ENCODE results near the gene NCOA3.

NCOA3 gene

DNA sequence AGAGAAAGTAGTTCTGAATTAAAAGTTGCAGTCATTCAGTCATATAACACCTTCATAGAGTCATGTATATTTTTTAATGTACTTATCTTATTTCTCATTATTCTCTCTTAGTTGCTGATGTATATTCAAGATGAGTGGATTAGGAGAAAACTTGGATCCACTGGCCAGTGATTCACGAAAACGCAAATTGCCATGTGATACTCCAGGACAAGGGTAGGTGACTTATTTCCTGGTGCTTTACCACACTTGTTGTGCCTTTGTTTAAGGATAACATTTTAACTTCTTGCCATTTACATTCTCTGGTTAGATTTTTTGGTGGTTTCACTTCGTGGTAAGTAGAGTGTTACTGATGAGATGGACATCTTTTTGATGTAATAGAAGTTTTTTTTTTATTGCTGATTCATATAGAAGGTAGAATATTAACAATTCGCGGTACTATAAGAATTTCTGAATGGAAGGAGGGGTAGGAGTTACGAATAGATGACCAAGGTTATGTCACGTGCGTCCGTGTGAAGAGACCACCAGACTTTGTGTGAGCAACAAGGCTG, 120.5 kb downstream of the NCOA3 start:
- H3K4me1 ChIP-seq (ENCODE audit: control insufficient read depth, insufficient read depth, low read length): no peaks in the 10 kb centered on the region
- H3K9me3 ChIP-seq (ENCODE audit: control insufficient read depth in 2 of 2, low read length in 2 of 2): no peaks in the 10 kb centered on the region
- H3K27ac ChIP-seq (ENCODE audit: low read length): no peak overlapping the region
- H3K4me3 ChIP-seq (ENCODE audit: low read length in 2 of 2): no peak overlapping the region
- no peak overlapping the region for H3K9ac ChIP-seq (ENCODE audit: low read length in 2 of 2)
- H3K36me3 ChIP-seq (ENCODE audit: control insufficient read depth in 2 of 2, insufficient read depth in 2 of 2, low read length in 2 of 2): peaks cover 3 to 9% of the 10 kb centered on the region in 2 donors
- H3K27me3 ChIP-seq (ENCODE audit: control insufficient read depth in 1 of 2, insufficient read depth in 2 of 2, low read length in 2 of 2): no peaks in the 10 kb centered on the region

DNA sequence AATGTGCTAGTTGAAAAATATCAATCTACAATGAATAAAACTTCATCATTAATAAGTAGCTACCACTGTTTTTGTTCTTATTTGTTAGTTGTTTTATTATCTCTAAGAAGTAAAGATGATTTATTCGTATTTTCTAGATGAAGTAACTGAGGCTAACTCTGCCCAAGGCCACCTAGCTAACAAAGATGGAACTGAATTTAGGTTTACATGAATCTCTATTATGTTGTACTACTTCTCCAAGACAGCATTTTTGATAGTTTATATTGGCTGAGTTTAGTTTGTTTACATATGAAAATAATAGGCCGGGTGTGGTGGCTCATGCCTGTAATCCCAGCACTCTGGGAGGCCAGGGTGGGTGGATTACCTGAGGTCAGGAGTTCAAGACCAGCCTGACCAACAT, 121.5 kb downstream of the NCOA3 start:
- H3K4me1 ChIP-seq (ENCODE audit: control insufficient read depth, insufficient read depth, low read length): no peaks in the 10 kb centered on the region
- no peak overlapping the region for H3K4me3 ChIP-seq (ENCODE audit: low read length in 2 of 2)
- peaks cover 6 to 9% of the 10 kb centered on the region in 2 donors for H3K36me3 ChIP-seq (ENCODE audit: control insufficient read depth in 2 of 2, insufficient read depth in 2 of 2, low read length in 2 of 2)
- no peaks in the 10 kb centered on the region for H3K27me3 ChIP-seq (ENCODE audit: control insufficient read depth in 1 of 2, insufficient read depth in 2 of 2, low read length in 2 of 2)
- H3K9me3 ChIP-seq (ENCODE audit: control insufficient read depth in 2 of 2, low read length in 2 of 2): no peaks in the 10 kb centered on the region
- H3K27ac ChIP-seq (ENCODE audit: low read length): no peak overlapping the region
- H3K9ac ChIP-seq (ENCODE audit: low read length in 2 of 2): no peak overlapping the region

DNA sequence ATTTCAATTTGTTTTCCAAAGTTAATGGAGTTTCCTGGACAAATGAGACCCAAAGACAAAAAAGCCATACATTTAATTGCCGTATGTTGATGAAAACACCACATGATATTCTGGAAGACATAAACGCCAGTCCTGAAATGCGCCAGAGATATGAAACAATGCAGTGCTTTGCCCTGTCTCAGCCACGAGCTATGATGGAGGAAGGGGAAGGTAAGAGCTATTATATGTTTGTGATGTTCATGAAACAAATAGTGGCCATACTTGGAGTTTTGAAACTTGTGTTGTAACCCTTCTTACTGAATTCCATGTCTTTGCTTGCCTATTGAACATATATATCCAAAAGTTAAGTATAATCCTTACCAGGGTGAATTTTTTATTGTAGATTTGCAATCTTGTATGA, 125.9 kb downstream of the NCOA3 start:
- no peak overlapping the region for H3K4me3 ChIP-seq (ENCODE audit: low read length in 2 of 2)
- H3K9ac ChIP-seq (ENCODE audit: low read length in 2 of 2): no peak overlapping the region
- H3K36me3 ChIP-seq (ENCODE audit: control insufficient read depth in 2 of 2, insufficient read depth in 2 of 2, low read length in 2 of 2): peaks cover 6 to 8% of the 10 kb centered on the region in 2 donors
- no peaks in the 10 kb centered on the region for H3K4me1 ChIP-seq (ENCODE audit: control insufficient read depth, insufficient read depth, low read length)
- H3K9me3 ChIP-seq (ENCODE audit: control insufficient read depth in 2 of 2, low read length in 2 of 2): no peaks in the 10 kb centered on the region
- no peak overlapping the region for H3K27ac ChIP-seq (ENCODE audit: low read length)
- no peaks in the 10 kb centered on the region for H3K27me3 ChIP-seq (ENCODE audit: control insufficient read depth in 1 of 2, insufficient read depth in 2 of 2, low read length in 2 of 2)

DNA sequence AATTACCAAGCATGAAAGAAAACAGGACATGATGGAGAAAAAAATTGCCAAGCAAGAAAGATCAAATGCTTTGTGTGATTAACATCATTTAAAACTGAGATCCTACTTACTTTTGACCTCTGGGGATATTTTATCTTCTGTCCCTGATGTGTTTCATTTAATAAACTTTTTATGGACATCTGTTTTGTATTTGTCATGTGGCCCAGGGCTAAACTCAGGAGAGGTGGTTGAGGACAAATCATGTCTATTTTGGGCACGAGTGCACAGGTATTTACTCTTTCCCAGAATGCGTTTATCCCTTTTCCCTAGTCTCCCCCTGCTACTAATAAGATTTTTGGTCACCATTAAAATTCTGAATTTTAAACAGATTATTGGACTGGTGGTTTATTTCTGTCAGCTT, 128.2 kb downstream of the NCOA3 start:
- Histone ChIP-seq H3K27ac (ENCODE audit: low read length) (no peak overlapping the region), H3K36me3 (ENCODE audit: control insufficient read depth in 2 of 2, insufficient read depth in 2 of 2, low read length in 2 of 2) (peaks cover 2 to 14% of the 10 kb centered on the region in 2 donors), H3K4me1 (ENCODE audit: control insufficient read depth, insufficient read depth, low read length) (no peaks in the 10 kb centered on the region), H3K9me3 (ENCODE audit: control insufficient read depth in 2 of 2, low read length in 2 of 2) (no peaks in the 10 kb centered on the region), H3K4me3 (ENCODE audit: low read length in 2 of 2) (no peak overlapping the region), H3K27me3 (ENCODE audit: control insufficient read depth in 1 of 2, insufficient read depth in 2 of 2, low read length in 2 of 2) (no peaks in the 10 kb centered on the region), H3K9ac (ENCODE audit: low read length in 2 of 2) (no peak overlapping the region)

DNA sequence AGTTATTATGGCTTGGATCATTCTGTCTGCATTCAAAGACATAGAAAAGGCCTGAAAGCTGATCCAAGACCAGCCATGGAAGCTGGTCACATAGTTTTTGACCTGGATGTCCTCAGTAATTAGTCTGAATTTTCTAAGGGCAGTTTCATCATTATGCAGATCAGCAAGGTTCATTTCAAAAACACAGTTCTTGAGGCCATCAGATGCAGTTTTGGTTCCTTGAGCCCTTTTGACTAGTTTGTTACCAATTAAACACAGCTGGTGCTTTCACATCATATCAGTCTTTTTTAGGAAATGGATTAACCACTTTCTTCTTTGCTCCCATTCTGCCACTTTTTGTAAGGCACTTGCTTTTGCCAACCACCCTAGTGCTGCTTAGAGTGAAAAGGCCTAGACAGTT, 129.4 kb downstream of the NCOA3 start:
- no peaks in the 10 kb centered on the region for H3K27me3 ChIP-seq (ENCODE audit: control insufficient read depth in 1 of 2, insufficient read depth in 2 of 2, low read length in 2 of 2)
- peaks cover 9 to 17% of the 10 kb centered on the region in 2 donors for H3K36me3 ChIP-seq (ENCODE audit: control insufficient read depth in 2 of 2, insufficient read depth in 2 of 2, low read length in 2 of 2)
- no peaks in the 10 kb centered on the region for H3K9me3 ChIP-seq (ENCODE audit: control insufficient read depth in 2 of 2, low read length in 2 of 2)

DNA sequence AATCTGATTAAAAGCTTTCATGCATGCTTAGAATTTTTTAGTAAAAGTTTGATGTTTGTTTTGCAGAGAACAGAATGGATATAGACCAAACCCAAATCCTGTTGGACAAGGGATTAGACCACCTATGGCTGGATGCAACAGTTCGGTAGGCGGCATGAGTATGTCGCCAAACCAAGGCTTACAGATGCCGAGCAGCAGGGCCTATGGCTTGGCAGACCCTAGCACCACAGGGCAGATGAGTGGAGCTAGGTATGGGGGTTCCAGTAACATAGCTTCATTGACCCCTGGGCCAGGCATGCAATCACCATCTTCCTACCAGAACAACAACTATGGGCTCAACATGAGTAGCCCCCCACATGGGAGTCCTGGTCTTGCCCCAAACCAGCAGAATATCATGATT, 133.6 kb downstream of the NCOA3 start:
- no peak overlapping the region for H3K4me3 ChIP-seq (ENCODE audit: low read length in 2 of 2)
- H3K27ac ChIP-seq (ENCODE audit: low read length): no peak overlapping the region
- H3K9ac ChIP-seq (ENCODE audit: low read length in 2 of 2): no peak overlapping the region
- H3K9me3 ChIP-seq (ENCODE audit: control insufficient read depth in 2 of 2, low read length in 2 of 2): no peaks in the 10 kb centered on the region
- no peaks in the 10 kb centered on the region for H3K4me1 ChIP-seq (ENCODE audit: control insufficient read depth, insufficient read depth, low read length)
- no peaks in the 10 kb centered on the region for H3K27me3 ChIP-seq (ENCODE audit: control insufficient read depth in 1 of 2, insufficient read depth in 2 of 2, low read length in 2 of 2)
- H3K36me3 ChIP-seq (ENCODE audit: control insufficient read depth in 2 of 2, insufficient read depth in 2 of 2, low read length in 2 of 2): peaks cover 21 to 36% of the 10 kb centered on the region in 2 donors

More for the DNA sequence above, 129.4 kb downstream of the NCOA3 start:
- H3K4me1 ChIP-seq (ENCODE audit: control insufficient read depth, insufficient read depth, low read length): no peaks in the 10 kb centered on the region
- no peak overlapping the region for H3K4me3 ChIP-seq (ENCODE audit: low read length in 2 of 2)
- no peak overlapping the region for H3K27ac ChIP-seq (ENCODE audit: low read length)
- no peak overlapping the region for H3K9ac ChIP-seq (ENCODE audit: low read length in 2 of 2)

DNA sequence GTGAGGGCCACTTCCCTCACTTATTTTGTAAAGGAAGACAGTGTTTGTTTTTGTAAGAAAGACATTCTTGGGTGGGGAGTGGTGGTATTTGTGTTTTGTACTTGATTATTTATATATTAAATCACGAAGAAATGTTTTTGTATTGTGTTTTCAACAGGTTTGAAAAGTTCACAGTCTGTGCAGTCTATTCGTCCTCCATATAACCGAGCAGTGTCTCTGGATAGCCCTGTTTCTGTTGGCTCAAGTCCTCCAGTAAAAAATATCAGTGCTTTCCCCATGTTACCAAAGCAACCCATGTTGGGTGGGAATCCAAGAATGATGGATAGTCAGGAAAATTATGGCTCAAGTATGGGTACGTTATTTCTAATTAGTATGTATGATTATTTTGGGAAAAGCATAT, 137.2 kb downstream of the NCOA3 start:
- peaks cover 36 to 37% of the 10 kb centered on the region in 2 donors for H3K36me3 ChIP-seq (ENCODE audit: control insufficient read depth in 2 of 2, insufficient read depth in 2 of 2, low read length in 2 of 2)
- no peak overlapping the region for H3K4me3 ChIP-seq (ENCODE audit: low read length in 2 of 2)
- no peak overlapping the region for H3K27ac ChIP-seq (ENCODE audit: low read length)

DNA sequence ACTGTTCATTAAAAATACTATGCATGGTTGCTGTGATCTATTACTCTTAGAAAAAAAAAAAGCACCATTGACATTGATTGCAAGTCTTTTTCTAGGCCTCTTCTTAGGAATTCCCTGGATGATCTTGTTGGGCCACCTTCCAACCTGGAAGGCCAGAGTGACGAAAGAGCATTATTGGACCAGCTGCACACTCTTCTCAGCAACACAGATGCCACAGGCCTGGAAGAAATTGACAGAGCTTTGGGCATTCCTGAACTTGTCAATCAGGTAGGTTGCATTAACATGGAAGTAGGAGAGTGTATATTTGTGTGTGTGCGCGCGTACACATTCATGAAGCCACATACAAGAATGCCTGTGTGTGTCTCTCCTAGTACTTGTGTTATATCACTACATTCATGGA, 140.4 kb downstream of the NCOA3 start:
- Histone ChIP-seq H3K9me3 (ENCODE audit: control insufficient read depth in 2 of 2, low read length in 2 of 2) (no peaks in the 10 kb centered on the region), H3K4me3 (ENCODE audit: low read length in 2 of 2) (no peak overlapping the region), H3K27me3 (ENCODE audit: control insufficient read depth in 1 of 2, insufficient read depth in 2 of 2, low read length in 2 of 2) (no peaks in the 10 kb centered on the region), H3K27ac (ENCODE audit: low read length) (no peak overlapping the region), H3K9ac (ENCODE audit: low read length in 2 of 2) (no peak overlapping the region), H3K36me3 (ENCODE audit: control insufficient read depth in 2 of 2, insufficient read depth in 2 of 2, low read length in 2 of 2) (peaks cover 28 to 32% of the 10 kb centered on the region in 2 donors), H3K4me1 (ENCODE audit: control insufficient read depth, insufficient read depth, low read length) (no peaks in the 10 kb centered on the region)

More for the DNA sequence above, 137.2 kb downstream of the NCOA3 start:
- Histone ChIP-seq H3K9me3 (ENCODE audit: control insufficient read depth in 2 of 2, low read length in 2 of 2) (no peaks in the 10 kb centered on the region), H3K4me1 (ENCODE audit: control insufficient read depth, insufficient read depth, low read length) (no peaks in the 10 kb centered on the region), H3K9ac (ENCODE audit: low read length in 2 of 2) (no peak overlapping the region), H3K27me3 (ENCODE audit: control insufficient read depth in 1 of 2, insufficient read depth in 2 of 2, low read length in 2 of 2) (no peaks in the 10 kb centered on the region)

DNA sequence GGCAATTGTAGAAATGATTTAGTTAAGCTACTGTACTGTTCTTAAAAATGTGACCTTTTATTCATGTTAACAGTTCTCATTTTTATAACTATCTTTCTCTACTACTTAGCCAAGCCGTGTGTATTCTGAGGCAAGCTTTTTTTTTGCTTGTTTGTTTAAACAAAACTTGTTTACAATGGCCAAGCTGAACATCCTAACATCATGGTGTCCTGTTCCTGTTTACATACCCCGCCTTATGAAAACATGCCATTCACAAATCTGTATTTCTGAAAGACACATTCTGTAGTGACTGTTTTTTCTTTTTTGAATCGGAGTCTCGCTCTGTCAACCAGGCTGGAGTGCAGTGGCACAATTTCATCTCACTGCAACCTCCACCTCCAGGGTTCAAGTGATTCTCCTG, 140.9 kb downstream of the NCOA3 start:
- no peak overlapping the region for H3K4me3 ChIP-seq (ENCODE audit: low read length in 2 of 2)
- no peaks in the 10 kb centered on the region for H3K4me1 ChIP-seq (ENCODE audit: control insufficient read depth, insufficient read depth, low read length)
- no peak overlapping the region for H3K27ac ChIP-seq (ENCODE audit: low read length)
- peaks cover 30 to 32% of the 10 kb centered on the region in 2 donors for H3K36me3 ChIP-seq (ENCODE audit: control insufficient read depth in 2 of 2, insufficient read depth in 2 of 2, low read length in 2 of 2)
- H3K27me3 ChIP-seq (ENCODE audit: control insufficient read depth in 1 of 2, insufficient read depth in 2 of 2, low read length in 2 of 2): no peaks in the 10 kb centered on the region
- no peak overlapping the region for H3K9ac ChIP-seq (ENCODE audit: low read length in 2 of 2)
- no peaks in the 10 kb centered on the region for H3K9me3 ChIP-seq (ENCODE audit: control insufficient read depth in 2 of 2, low read length in 2 of 2)

DNA sequence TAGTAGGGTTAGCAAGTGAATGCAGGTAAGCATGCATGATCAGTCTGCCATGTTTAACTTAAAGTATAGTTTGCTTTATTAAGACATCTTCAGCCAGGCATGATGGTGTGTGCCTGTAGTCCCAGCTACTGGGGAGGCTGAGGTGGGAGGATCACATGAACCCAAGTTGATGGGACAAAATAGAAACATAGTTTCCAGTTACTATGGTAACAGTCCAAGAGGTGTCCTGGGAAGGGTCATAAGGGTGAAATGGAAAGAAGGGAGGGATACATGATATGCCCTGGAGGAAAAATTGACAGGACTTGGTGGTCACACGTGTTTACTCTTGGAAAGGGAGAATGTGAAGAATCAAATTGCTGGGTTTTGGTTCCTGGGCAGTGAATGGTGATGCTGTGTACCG, 143.9 kb downstream of the NCOA3 start:
- Histone ChIP-seq H3K36me3 (ENCODE audit: control insufficient read depth in 2 of 2, insufficient read depth in 2 of 2, low read length in 2 of 2) (peaks cover 18 to 37% of the 10 kb centered on the region in 2 donors), H3K4me1 (ENCODE audit: control insufficient read depth, insufficient read depth, low read length) (no peaks in the 10 kb centered on the region), H3K9me3 (ENCODE audit: control insufficient read depth in 2 of 2, low read length in 2 of 2) (no peaks in the 10 kb centered on the region), H3K27ac (ENCODE audit: low read length) (no peak overlapping the region), H3K27me3 (ENCODE audit: control insufficient read depth in 1 of 2, insufficient read depth in 2 of 2, low read length in 2 of 2) (no peaks in the 10 kb centered on the region), H3K9ac (ENCODE audit: low read length in 2 of 2) (no peak overlapping the region), H3K4me3 (ENCODE audit: low read length in 2 of 2) (no peak overlapping the region)

DNA sequence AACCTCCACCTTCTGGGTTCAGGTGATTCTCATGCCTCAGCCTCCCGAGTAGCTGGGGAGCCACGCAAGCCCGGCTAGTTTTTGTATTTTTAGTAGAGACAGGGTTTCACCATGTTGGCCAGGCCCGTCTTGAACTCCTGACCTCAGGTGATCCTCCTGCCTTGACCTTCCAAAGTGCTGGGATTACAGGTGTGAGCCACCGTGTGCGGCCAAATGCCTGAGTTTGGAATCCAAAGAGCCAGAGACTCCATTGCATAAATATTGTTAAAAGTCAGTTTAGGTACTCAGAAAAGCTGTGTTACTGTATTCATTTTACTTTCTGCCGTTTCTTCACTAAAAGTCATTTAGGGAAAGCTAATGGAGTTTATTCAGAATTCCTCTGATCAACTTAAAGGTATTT, 146.3 kb downstream of the NCOA3 start:
- Histone ChIP-seq H3K4me3 (ENCODE audit: low read length in 2 of 2) (no peak overlapping the region), H3K27ac (ENCODE audit: low read length) (no peak overlapping the region), H3K36me3 (ENCODE audit: control insufficient read depth in 2 of 2, insufficient read depth in 2 of 2, low read length in 2 of 2) (peaks cover 30 to 46% of the 10 kb centered on the region in 2 donors), H3K27me3 (ENCODE audit: control insufficient read depth in 1 of 2, insufficient read depth in 2 of 2, low read length in 2 of 2) (no peaks in the 10 kb centered on the region), H3K9me3 (ENCODE audit: control insufficient read depth in 2 of 2, low read length in 2 of 2) (no peaks in the 10 kb centered on the region), H3K4me1 (ENCODE audit: control insufficient read depth, insufficient read depth, low read length) (no peaks in the 10 kb centered on the region), H3K9ac (ENCODE audit: low read length in 2 of 2) (no peak overlapping the region)
